B cell (primary cell): ENCODE data around the gene GLCCI1. TPM values are rescaled to one million over a fixed set of nuclear protein-coding genes. Genes with fewer than 3 reads are reported as not detected.
"Not testable (repeated sequence)": the region's sequence is repeated elsewhere in the genome, so short reads cannot be mapped to it uniquely, and the experiment has no call there.

Experiments used
- ATAC-seq: fragments of 200-7000 bp; cut with Tn5 transposase; one replicate; pipeline ENCODE4 v1.10.0; 2021; ENCODE audit warnings: low read depth, mild to moderate bottlenecking, moderate number of reproducible peaks, moderate library complexity
- CTCF ChIA-PET: fragments of 350-600 bp; sonication (Branson Sonifier 250); formaldehyde crosslinking; loops from one replicate; lab custom pipeline; 2021; ENCODE audit warnings: antibody characterized with exemption, inconsistent platforms; lab: Charles Lee
- POLR2A ChIA-PET: fragments of 350-600 bp; sonication (Branson Sonifier 250); formaldehyde crosslinking; loops from one replicate; lab custom pipeline; 2021; ENCODE audit warnings: antibody characterized with exemption; lab: Charles Lee
- DNase-seq: peaks from one replicate; pipeline ENCODE4 v3.0.0; 2013
- H2AFZ ChIP-seq: 2 replicates; pipeline ENCODE4 v1.6.1; 2012; ENCODE audit warnings: mild to moderate bottlenecking, low read depth, low read length; ENCODE audit not compliant: insufficient read depth, poor library complexity, severe bottlenecking
- H3K27ac ChIP-seq, 2 donors: 1 replicate in 1 of 2; 2 replicates in 1 of 2; pipeline ENCODE4 v1.5.1; 2012 to 2013; ENCODE audit warnings: low read length in 2 of 2, mild to moderate bottlenecking in 2 of 2, moderate library complexity in 1 of 2
- H3K27me3 ChIP-seq, 4 experiments: fragments of 200-600 bp in 1 of 4; sonication (generic) in 1 of 4; replicated peaks in 1 of 4; 1 replicate in 2 of 4; 2 replicates in 2 of 4; pipeline versions ENCODE4 v1.6.1 to v1.7.0; 2013 to 2016; ENCODE audit warnings: low read length in 3 of 4, mild to moderate bottlenecking in 2 of 4, mixed read lengths in 1 of 4, moderate library complexity in 1 of 4; ENCODE audit not compliant: insufficient read depth in 4 of 4, control insufficient read depth in 3 of 4; ENCODE audit errors: control extremely low read depth in 1 of 4
- H3K36me3 ChIP-seq, 2 experiments: replicated peaks in 1 of 2; 1 replicate in 1 of 2; 2 replicates in 1 of 2; pipeline versions ENCODE4 v1.6.1 to v1.7.1; 2013; ENCODE audit warnings: low read length in 1 of 2; ENCODE audit not compliant: insufficient read depth in 2 of 2, control insufficient read depth in 1 of 2; ENCODE audit errors: control extremely low read depth in 1 of 2, extremely low read depth in 1 of 2
- H3K4me1 ChIP-seq, 2 donors: fragments of 200-600 bp in 1 of 2; sonication (generic) in 1 of 2; 1 replicate in 1 of 2; 2 replicates in 1 of 2; pipeline versions ENCODE4 v1.5.1 to v1.6.1; 2013 to 2017; ENCODE audit warnings: low read length in 2 of 2; ENCODE audit not compliant: control insufficient read depth in 2 of 2, insufficient read depth in 2 of 2
- H3K4me2 ChIP-seq: replicated peaks from 2 replicates; pipeline ENCODE3; 2012; ENCODE audit warnings: mild to moderate bottlenecking, low read depth, low read length; ENCODE audit not compliant: poor library complexity, severe bottlenecking
- H3K4me3 ChIP-seq, 5 experiments: fragments of 200-600 bp in 1 of 5; sonication (generic) in 1 of 5; 1 replicate in 3 of 5; 2 replicates in 2 of 5; pipeline versions ENCODE4 v1.5.1 to v1.7.0; 2011 to 2016; ENCODE audit warnings: low read length in 4 of 5, mild to moderate bottlenecking in 4 of 5, low read depth in 2 of 5, control low read depth in 1 of 5, moderate library complexity in 1 of 5; ENCODE audit not compliant: insufficient read depth in 1 of 5; ENCODE audit errors: control extremely low read depth in 1 of 5, extremely low read depth in 1 of 5
- H3K79me2 ChIP-seq: fragments of 200-600 bp; sonication (generic); one replicate; pipeline ENCODE4 v1.6.0; 2016; ENCODE audit warnings: low read length; ENCODE audit not compliant: control insufficient read depth, insufficient read depth
- H3K9ac ChIP-seq: fragments of 200-600 bp; sonication (generic); 2 replicates; pipeline ENCODE4 v1.6.1; 2017; ENCODE audit warnings: mild to moderate bottlenecking, low read length, moderate library complexity
- H3K9me3 ChIP-seq, 3 donors: one replicate each; pipeline versions ENCODE4 v1.6.1 to v1.7.1; 2013; ENCODE audit warnings: low read length in 2 of 3; ENCODE audit not compliant: control insufficient read depth in 2 of 3, insufficient read depth in 1 of 3; ENCODE audit errors: control extremely low read depth in 1 of 3
- H4K20me1 ChIP-seq: 2 replicates; pipeline ENCODE4 v1.6.0; 2012; ENCODE audit warnings: mild to moderate bottlenecking, low read length; ENCODE audit not compliant: insufficient read depth, control insufficient read depth, poor library complexity, severe bottlenecking
- H3K27ac Mint-ChIP-seq: one replicate; pipeline ENCODE4 v1.8.0; 2021; ENCODE audit warnings: mixed read lengths
- H3K27me3 Mint-ChIP-seq: one replicate; pipeline ENCODE4 v1.8.0; 2021; ENCODE audit warnings: mixed read lengths
- H3K4me1 Mint-ChIP-seq: one replicate; pipeline ENCODE4 v1.8.0; 2021; ENCODE audit warnings: mixed read lengths
- H3K4me3 Mint-ChIP-seq: one replicate; pipeline ENCODE4 v1.8.0; 2021; ENCODE audit warnings: mixed read lengths
- H3K9me3 Mint-ChIP-seq: one replicate; pipeline ENCODE4 v1.8.0; 2022; ENCODE audit warnings: mixed read lengths; ENCODE audit not compliant: insufficient read depth
- EZH2 ChIP-seq: IDR thresholded peaks from 2 replicates; pipeline ENCODE4 v1.6.1; 2012; ENCODE audit warnings: borderline replicate concordance, low read depth, mild to moderate bottlenecking, moderate library complexity, low read length; ENCODE audit not compliant: insufficient read depth, poor library complexity, severe bottlenecking
- WGBS: methylation state at CpG from one replicate; pipeline ENCODE4 v1.1.5; 2013; ENCODE audit warnings: missing lambda C conversion rate; ENCODE audit not compliant: insufficient coverage; 5-methylcytosine and 5-hydroxymethylcytosine counted together
- intact Hi-C: fragments of 100-400 bp; cut with micrococcal nuclease; formaldehyde crosslinking; loops from one replicate; pipeline ENCODE4 v1.10.0; 2022
- polyA plus RNA-seq: library from polyadenylated mRNA; depleted of rRNA; stranded (reverse); fragments of >200 nt; gene quantifications from 2 replicates; pipeline ENCODE4 v1.2.3, GENCODE V29; 2012
- total RNA-seq, 2 donors: library from RNA; stranded (reverse); fragments of 120-200 nt in 1 of 2; gene quantifications; 1 replicate in 1 of 2; 2 replicates in 1 of 2; pipeline versions ENCODE4 v1.2.3 to v1.2.4, GENCODE V29; 2013 to 2022
- TF ChIP-seq, protein P1 (sequence below): fragments of 200-600 bp; IDR thresholded peaks from one replicate; pipeline ENCODE4 v1.8.0; 2022; ENCODE audit warnings: antibody characterized with exemption, mild to moderate bottlenecking

GLCCI1 gene
- total and polyA plus RNA-seq, 2 donors (not counting 1 experiment from before 2014, with no cell fraction given): 17.7 to 50.3 TPM

DNA sequence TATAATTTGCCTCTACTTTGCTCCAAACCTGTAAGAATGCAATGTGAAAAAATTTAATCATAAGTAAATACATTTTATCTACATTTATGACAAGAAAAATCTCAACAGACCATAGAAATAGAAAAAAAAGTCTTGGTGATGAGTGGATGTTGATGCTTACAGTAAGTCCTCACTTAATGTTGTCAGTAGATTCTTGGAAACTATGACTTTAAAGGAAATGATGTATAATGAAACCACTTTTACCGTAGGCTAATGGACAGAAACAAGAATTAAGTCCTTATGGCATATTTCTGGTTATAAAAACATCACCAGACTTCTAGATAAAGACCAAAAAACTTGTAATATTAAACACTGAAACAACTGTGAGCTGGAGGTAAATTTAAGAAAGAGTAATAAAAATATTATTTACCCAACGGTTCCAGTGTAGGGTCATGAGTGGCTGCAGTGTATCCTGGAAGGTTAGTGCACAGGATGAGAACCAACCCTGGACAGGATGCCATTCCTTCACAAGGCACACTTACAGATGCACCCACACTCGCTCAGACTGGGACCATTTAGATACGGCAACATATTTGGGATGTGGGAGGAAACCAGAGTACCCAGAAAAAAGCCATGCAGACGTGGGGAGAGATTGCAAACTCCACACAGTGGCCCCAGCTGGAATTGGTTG lies 76.3 kb downstream of the GLCCI1 start:
- Histone ChIP-seq H3K4me2 (no peak overlapping the region), H3K4me1 (peaks cover 6 to 10% of the 10 kb centered on the region in 2 donors), H3K4me3 (no peak overlapping the region), H3K27ac (no peak overlapping the region), H3K9ac (no peak overlapping the region), H3K36me3 (peaks cover 5% of the 10 kb centered on the region in 2 experiments), H3K27me3 (no peaks in the 10 kb centered on the region), H3K9me3 (no peaks in the 10 kb centered on the region), H2AFZ (no peak overlapping the region), H4K20me1 (no peaks in the 10 kb centered on the region), H3K79me2 (no peaks in the 10 kb centered on the region)
- ATAC-seq: no peak
- ChIA-PET POLR2A (no interaction called here), CTCF (no interaction called here)
- no peak overlapping the region for H3K4me3 Mint-ChIP-seq
- no peak for TF ChIP-seq EZH2
- TF ChIP-seq, protein P1, sequence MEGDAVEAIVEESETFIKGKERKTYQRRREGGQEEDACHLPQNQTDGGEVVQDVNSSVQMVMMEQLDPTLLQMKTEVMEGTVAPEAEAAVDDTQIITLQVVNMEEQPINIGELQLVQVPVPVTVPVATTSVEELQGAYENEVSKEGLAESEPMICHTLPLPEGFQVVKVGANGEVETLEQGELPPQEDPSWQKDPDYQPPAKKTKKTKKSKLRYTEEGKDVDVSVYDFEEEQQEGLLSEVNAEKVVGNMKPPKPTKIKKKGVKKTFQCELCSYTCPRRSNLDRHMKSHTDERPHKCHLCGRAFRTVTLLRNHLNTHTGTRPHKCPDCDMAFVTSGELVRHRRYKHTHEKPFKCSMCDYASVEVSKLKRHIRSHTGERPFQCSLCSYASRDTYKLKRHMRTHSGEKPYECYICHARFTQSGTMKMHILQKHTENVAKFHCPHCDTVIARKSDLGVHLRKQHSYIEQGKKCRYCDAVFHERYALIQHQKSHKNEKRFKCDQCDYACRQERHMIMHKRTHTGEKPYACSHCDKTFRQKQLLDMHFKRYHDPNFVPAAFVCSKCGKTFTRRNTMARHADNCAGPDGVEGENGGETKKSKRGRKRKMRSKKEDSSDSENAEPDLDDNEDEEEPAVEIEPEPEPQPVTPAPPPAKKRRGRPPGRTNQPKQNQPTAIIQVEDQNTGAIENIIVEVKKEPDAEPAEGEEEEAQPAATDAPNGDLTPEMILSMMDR: no peak
- peaks cover 2% of the 10 kb centered on the region for H3K9me3 Mint-ChIP-seq
- intact Hi-C loops: no loop called here
- no CpG with 5 or more reads among the region's 5 CpGs for WGBS
- peaks cover 39% of the 10 kb centered on the region for H3K4me1 Mint-ChIP-seq
- DNase-seq: no peak
- no peaks in the 10 kb centered on the region for H3K27me3 Mint-ChIP-seq
- no peak overlapping the region for H3K27ac Mint-ChIP-seq

GRCh38 chr7:8048067-8048466 lies 79.5 kb downstream of the GLCCI1 start:
- H2AFZ ChIP-seq, H3K9me3 Mint-ChIP-seq, ATAC-seq, H3K27me3 Mint-ChIP-seq, H3K27me3 ChIP-seq, H4K20me1 ChIP-seq, POLR2A ChIA-PET, H3K36me3 ChIP-seq, H3K9ac ChIP-seq, H3K4me3 ChIP-seq, H3K4me2 ChIP-seq, CTCF ChIA-PET, DNase-seq, H3K9me3 ChIP-seq, H3K4me3 Mint-ChIP-seq, intact Hi-C loops, H3K79me2 ChIP-seq, H3K27ac Mint-ChIP-seq: not testable (repeated sequence)
- Histone ChIP-seq H3K27ac (peak overlapping the region in 1 of 2 donors; percentile 21), H3K4me1 (peaks cover 10% of the 10 kb centered on the region in 2 donors)
- H3K4me1 Mint-ChIP-seq: peaks cover 39% of the 10 kb centered on the region
